ENCODE data around the gene SHFL. TPM values are rescaled to one million over a fixed set of nuclear protein-coding genes. Genes with fewer than 3 reads are reported as not detected.

The SHFL gene
- total RNA-seq, 1 experiment from 2014 or later, result 17.2 TPM

GRCh38 chr19:10136936-10137335, 50.8 kb downstream of the SHFL start:
- DNase-seq (no peak), ATAC-seq (no peak)
- no peaks in the 10 kb centered on the region for H3K27me3 ChIP-seq (ENCODE audit: low read length)
- no peaks in the 10 kb centered on the region for H4K20me1 ChIP-seq (ENCODE audit: low read length)
- no peak overlapping the region for H3K4me3 ChIP-seq (ENCODE audit: low read length)
- TF ChIP-seq EZH2 (IDR thresholded peaks at IDR 0.05; ENCODE audit: low read length, unreplicated experiment) (no peak), CTCF (conservative IDR thresholded peaks at IDR 0.05; ENCODE audit: low read depth, low read length) (no peak), EZH2phosphoT487 (IDR thresholded peaks at IDR 0.05; ENCODE audit: borderline replicate concordance, low read length) (no peak)
- H3K4me2 ChIP-seq (ENCODE audit: low read length), result no peak overlapping the region
- ChIA-PET CTCF (no interaction called here), POLR2A (ENCODE audit: unreplicated experiment) (no interaction called here)
- intact Hi-C loops (cut with micrococcal nuclease), result no loop called here
- no TSS peak for BruUV-seq (replicated peaks)
- H3K9ac ChIP-seq (ENCODE audit: low read length), result no peak overlapping the region
- no peaks in the 10 kb centered on the region for H3K9me3 ChIP-seq (ENCODE audit: low read length)
- no peak overlapping the region for H2AFZ ChIP-seq (ENCODE audit: low read length)
- no peaks in the 10 kb centered on the region for H3K79me2 ChIP-seq (ENCODE audit: low read length)
- peaks cover 74% of the 10 kb centered on the region for H3K36me3 ChIP-seq (ENCODE audit: low read depth, low read length)
- no peak overlapping the region for H3K27ac ChIP-seq (ENCODE audit: low read length)
- H3K4me1 ChIP-seq (ENCODE audit: insufficient read depth, low read length), result no peaks in the 10 kb centered on the region
- no peaks in the 10 kb centered on the region for H3F3A ChIP-seq (ENCODE audit: low read length, unreplicated experiment)
- no peaks in the 10 kb centered on the region for H3K9me2 ChIP-seq (replicated peaks; ENCODE audit: low read length)

- Histone ChIP-seq H3K9ac (ENCODE audit: low read length) (no peak overlapping the region), H3K27ac (ENCODE audit: low read length) (no peak overlapping the region), H2AFZ (ENCODE audit: low read length) (no peak overlapping the region), H3K9me2 (replicated peaks; ENCODE audit: low read length) (no peaks in the 10 kb centered on the region), H3F3A (ENCODE audit: low read length, unreplicated experiment) (no peaks in the 10 kb centered on the region), H4K20me1 (ENCODE audit: low read length) (no peaks in the 10 kb centered on the region), H3K9me3 (ENCODE audit: low read length) (no peaks in the 10 kb centered on the region), H3K36me3 (ENCODE audit: low read depth, low read length) (peaks cover 82% of the 10 kb centered on the region), H3K4me3 (ENCODE audit: low read length) (no peak overlapping the region), H3K79me2 (ENCODE audit: low read length) (no peaks in the 10 kb centered on the region), H3K4me2 (ENCODE audit: low read length) (no peak overlapping the region), H3K4me1 (ENCODE audit: insufficient read depth, low read length) (no peaks in the 10 kb centered on the region), H3K27me3 (ENCODE audit: low read length) (no peaks in the 10 kb centered on the region)
- ATAC-seq (no peak), DNase-seq (no peak)
- intact Hi-C loops (cut with micrococcal nuclease), result no loop called here
- no TSS peak for BruUV-seq (replicated peaks)
- TF ChIP-seq EZH2phosphoT487 (IDR thresholded peaks at IDR 0.05; ENCODE audit: borderline replicate concordance, low read length) (no peak), EZH2 (IDR thresholded peaks at IDR 0.05; ENCODE audit: low read length, unreplicated experiment) (no peak), CTCF (conservative IDR thresholded peaks at IDR 0.05; ENCODE audit: low read depth, low read length) (no peak)
- ChIA-PET POLR2A (ENCODE audit: unreplicated experiment) (no interaction called here), CTCF (no interaction called here)
Observed at GRCh38 chr19:10137751-10138682, 51.9 kb downstream of the SHFL start.
